ENCODE data around the gene ATP2A2.
A peak's percentile ranks its signal among the peaks of the same experiment; 100 is the strongest.
"Not testable (repeated sequence)": the region's sequence is repeated elsewhere in the genome, so short reads cannot be mapped to it uniquely, and the experiment has no call there.

Gene ATP2A2

GRCh38 chr12:110355073-110355472, 74.0 kb downstream of the ATP2A2 start:
- H3K4me3 ChIP-seq (ENCODE audit: low read depth, low read length), result no peak overlapping the region
- in situ Hi-C loops (cut with HindIII; ENCODE audit: low sequenced_read_pairs), result no loop called here
- TF ChIP-seq, protein P1, sequence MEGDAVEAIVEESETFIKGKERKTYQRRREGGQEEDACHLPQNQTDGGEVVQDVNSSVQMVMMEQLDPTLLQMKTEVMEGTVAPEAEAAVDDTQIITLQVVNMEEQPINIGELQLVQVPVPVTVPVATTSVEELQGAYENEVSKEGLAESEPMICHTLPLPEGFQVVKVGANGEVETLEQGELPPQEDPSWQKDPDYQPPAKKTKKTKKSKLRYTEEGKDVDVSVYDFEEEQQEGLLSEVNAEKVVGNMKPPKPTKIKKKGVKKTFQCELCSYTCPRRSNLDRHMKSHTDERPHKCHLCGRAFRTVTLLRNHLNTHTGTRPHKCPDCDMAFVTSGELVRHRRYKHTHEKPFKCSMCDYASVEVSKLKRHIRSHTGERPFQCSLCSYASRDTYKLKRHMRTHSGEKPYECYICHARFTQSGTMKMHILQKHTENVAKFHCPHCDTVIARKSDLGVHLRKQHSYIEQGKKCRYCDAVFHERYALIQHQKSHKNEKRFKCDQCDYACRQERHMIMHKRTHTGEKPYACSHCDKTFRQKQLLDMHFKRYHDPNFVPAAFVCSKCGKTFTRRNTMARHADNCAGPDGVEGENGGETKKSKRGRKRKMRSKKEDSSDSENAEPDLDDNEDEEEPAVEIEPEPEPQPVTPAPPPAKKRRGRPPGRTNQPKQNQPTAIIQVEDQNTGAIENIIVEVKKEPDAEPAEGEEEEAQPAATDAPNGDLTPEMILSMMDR (IDR thresholded peaks at IDR 0.05; ENCODE audit: low read depth, low read length), result peak; percentile 47
- no peak for DNase-seq (ENCODE audit: low read depth, low spot score)

DNA sequence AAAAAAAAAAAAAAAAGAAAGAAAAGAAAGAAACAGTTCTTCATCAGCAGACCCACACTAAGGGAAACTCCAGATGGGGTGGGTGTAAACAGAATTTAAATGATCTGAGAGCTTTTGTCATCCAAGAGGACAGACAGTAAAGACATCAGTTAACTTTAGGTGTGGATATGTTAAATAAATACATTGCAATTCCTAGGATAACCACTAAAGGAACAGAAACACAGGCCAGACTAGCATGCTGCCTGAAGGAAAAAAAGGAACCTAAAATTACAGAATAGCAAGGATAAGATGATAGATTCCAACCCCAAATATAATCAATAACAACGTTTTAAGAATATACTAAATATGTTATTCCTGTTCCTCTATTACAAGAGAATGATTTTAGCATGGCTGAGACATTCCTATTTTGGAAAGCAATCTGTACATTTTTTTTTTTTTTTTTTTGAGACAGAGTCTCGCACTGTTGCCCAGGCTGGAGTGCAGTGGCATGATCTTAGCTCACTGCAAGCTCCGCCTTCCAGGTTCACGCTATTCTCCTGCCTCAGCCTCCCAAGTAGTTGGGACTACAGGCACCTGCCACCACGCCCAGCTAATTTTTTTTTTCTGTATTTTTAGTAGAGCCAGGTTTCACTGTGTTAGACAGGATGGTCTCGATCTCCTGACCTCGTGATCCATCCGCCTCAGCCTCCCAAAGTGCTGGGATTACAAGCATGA, 77.5 kb downstream of the ATP2A2 start:
- TF ChIP-seq, protein P1 (IDR thresholded peaks at IDR 0.05; ENCODE audit: low read depth, low read length), result peak; percentile 31
- peak; percentile 15 for DNase-seq (ENCODE audit: low read depth, low spot score)
- in situ Hi-C loops (cut with HindIII; ENCODE audit: low sequenced_read_pairs); H3K4me3 ChIP-seq (ENCODE audit: low read depth, low read length): not testable (repeated sequence)

DNA sequence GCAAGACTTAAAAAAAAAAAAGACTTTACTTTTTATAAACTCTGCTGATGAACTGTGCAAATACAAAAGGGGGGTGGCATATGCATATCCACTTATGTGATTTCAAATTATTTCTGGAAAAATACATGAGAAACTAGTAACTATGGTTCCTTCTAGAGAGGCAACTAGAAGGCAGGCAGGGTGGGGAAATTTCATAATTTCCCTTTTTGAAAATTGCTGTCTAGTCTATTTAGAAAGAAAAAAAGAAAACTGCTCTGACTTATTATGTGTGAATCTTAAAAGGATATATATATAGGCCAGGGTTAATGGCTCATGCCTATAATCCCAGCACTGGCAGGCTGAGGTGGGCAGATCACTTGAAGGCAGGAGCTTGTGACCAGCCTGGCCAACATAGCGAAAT, 80.2 kb downstream of the ATP2A2 start:
- in situ Hi-C loops (cut with HindIII; ENCODE audit: low sequenced_read_pairs), result no loop called here
- no peak overlapping the region for H3K4me3 ChIP-seq (ENCODE audit: low read depth, low read length)
- no peak for DNase-seq (ENCODE audit: low read depth, low spot score)
- TF ChIP-seq, protein P1 (IDR thresholded peaks at IDR 0.05; ENCODE audit: low read depth, low read length), result no peak

- TF ChIP-seq, protein P1 (IDR thresholded peaks at IDR 0.05; ENCODE audit: low read depth, low read length), result no peak
- in situ Hi-C loops (cut with HindIII; ENCODE audit: low sequenced_read_pairs), result no loop called here
- DNase-seq (ENCODE audit: low read depth, low spot score), result no peak
- no peak overlapping the region for H3K4me3 ChIP-seq (ENCODE audit: low read depth, low read length)
These were observed 84.7 kb downstream of the ATP2A2 start for GRCh38 chr12:110365489-110366320.

DNA sequence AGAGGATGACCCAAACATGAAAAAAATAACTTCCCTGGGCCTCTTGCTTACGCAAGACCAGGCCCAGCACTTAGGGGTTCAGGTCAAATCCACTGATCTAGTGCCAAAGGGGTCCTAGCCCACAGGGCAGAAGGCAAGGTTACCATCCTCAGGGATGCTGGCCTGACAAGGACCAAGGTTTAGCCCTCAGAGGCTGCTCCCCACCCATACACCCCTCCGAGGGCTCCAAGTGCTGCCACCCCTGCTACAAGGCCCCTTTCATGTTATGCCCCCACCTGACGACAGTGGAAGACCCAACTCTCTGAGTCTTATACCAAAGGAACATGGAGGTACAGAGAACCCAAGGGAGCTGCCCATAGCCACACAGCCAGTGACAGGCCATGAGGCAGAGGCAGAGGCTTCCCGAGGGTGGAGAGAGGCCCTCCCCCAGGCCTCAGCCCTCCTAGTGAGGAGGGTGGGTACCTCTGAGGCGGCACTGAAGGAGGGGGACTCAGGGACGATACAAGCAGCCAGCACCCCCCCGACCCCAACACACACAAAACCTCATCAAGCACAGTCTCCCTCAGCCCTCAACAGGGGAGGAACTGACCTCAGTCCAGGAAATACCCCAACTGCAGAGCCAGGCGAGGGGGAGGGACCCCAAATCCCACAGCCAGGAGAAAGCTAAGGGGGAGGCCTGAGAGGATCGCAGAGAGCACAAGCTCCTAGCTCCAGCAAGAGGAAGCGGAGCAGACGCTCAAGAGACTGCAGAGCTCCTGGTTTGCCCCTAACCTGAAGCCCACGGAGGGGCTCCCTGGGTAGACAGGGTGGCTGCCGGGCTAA, 85.5 kb downstream of the ATP2A2 start:
- TF ChIP-seq, protein P1 (IDR thresholded peaks at IDR 0.05; ENCODE audit: low read depth, low read length), result no peak
- in situ Hi-C loops (cut with HindIII; ENCODE audit: low sequenced_read_pairs), result no loop called here
- no peak for DNase-seq (ENCODE audit: low read depth, low spot score)
- H3K4me3 ChIP-seq (ENCODE audit: low read depth, low read length), result no peak overlapping the region

DNA sequence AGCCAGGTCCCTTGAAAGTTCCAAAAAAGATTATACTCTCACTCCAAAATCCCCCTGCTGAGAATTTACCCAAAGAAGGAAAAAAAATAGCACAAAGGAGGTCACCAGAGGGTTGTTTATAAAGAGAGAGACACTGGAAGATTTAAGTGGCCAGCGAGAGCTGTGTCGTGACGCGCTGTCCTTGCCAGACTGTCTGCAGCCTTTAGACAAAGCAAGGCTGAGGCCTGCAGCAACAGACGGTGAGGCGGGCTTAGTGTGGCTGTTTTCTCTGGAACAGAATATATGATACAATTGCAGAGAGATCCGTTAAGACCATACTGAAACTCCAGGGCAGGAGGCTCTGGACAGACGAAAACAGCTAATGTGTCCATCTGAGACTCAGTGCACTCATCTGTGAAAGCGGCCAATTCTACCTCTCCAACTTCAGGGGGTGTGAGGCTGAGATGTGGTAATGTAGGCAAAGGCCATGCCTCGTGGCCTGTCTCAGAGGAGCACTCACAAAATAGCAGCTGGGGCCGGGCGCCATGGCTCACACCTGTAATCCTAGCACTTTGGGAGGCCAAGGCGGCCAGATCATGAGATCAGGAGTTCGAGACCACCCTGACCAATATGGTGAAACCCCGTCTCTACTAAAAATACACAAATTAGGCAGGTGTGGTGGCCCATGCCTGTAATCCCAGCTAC, 86.3 kb downstream of the ATP2A2 start:
- H3K4me3 ChIP-seq (ENCODE audit: low read depth, low read length), result no peak overlapping the region
- TF ChIP-seq, protein P1 (IDR thresholded peaks at IDR 0.05; ENCODE audit: low read depth, low read length), result no peak
- peak; percentile 23 for DNase-seq (ENCODE audit: low read depth, low spot score)
- in situ Hi-C loops (cut with HindIII; ENCODE audit: low sequenced_read_pairs), result no loop called here

Measured in astrocyte of the spinal cord (primary cell).